Activated effector memory CD4-positive, alpha-beta T cell treated with anti-CD3 and anti-CD28 coated beads, Interleukin-2, amount 50 U/mL, for 16 hours (primary cell): ENCODE data around the gene INHBB.

Experiments
- DNase-seq: peaks from one replicate; pipeline ENCODE4 v3.0.0-alpha.2; 2020

Gene INHBB

DNA sequence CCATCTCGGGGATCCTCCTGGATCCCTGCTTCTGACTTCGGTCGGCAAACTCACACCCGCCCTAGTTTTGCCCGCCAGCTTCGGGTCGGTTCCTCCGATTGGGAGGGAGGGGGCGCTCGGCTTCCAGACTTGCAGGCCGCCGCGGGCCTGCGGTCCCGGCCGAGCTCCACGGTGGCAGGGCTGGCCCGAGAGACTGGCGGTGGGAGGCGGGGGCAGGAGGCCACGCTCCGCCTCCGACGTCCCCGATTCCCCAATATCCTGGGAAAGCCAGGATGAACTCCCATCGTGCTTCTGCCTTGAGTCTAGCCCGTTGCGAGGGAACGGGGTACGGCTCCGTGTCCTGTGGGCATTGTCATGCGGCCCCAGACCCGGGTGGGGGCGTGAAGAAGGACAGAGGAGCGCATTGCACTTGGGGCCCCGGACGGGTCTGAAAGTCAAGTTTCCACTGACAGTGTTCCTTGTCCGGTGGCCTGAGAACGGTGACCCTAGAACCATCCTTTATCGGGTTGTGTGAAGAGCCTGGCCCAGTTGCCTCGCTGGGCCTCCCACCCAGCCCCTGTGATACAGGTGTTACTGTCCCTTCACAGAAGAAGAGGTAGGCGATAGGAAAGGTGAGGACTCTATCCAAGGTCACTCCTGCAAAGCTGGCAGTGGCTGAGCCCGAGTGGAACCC is 2.4 kb upstream of the INHBB start:
- peak; percentile 80 for DNase-seq

DNA sequence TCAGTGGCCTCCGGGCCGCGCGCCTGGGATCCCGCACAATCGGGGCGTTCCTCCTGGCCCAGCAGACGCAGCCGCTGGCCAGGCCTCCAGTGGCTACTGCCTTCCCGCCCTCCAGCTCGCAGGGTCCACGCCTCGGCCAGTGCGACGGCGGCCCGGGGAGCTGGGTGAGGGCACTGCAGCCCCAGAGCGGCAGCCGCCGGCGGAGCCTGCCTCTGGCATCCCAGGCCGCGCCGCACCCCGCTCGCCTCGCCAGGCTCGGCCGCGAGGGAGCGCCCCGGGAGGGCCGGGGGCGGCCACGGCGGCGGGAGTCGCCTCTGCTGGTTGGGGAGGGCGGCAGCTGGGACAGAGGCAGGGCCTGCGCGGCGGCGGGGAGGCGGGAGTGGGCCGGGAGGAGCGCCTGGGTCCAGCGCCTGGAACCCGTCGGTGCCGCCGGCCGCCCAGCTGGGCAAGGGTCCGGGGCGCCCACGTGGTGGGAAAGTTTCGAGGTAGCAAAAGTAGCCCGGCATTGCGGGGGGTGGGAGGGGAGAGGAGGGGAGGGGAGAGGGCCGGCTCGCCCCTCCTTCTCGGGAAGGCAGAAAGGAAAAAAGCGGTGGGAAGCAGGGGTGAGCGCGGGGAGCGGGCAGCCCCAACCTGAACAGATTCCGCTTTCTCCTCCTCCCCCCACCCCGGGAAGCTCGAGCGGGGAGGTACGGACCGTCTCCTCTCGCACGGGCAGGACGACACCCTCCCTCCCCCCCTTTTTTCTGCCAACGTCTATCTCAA is 1.5 kb upstream of the INHBB start:
- DNase-seq = no peak

DNA sequence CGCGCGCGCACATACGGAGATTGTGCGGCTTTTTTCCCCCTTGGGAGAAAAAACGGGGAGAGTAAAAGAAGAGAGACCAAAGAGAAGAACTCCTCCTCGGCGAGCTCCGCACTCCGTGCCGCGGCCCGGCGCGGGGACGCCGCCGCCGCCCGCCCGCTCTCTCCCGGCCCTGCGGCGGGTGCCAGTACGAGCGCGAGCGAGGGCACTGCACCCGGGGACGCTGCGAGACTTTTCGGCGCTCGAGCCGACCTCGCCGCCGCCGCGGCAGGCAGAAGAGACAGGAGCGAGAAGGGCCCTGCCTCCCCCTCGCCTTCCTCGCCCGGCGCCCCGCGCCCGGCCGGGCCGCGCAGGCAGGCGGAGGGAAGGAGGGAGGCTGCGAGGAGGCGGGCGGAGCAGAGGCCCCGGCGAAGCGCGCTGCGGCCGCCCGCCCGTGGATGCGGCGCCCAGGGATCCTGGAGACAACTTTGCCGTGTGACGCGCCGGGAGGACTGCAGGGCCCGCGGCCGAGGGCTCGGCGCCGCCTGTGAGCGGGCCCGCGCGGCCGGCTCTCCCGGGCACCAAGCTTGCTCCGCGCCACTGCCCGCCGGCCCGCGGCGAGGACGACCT is 857 bp upstream of the INHBB start:
- DNase-seq = no peak

DNA sequence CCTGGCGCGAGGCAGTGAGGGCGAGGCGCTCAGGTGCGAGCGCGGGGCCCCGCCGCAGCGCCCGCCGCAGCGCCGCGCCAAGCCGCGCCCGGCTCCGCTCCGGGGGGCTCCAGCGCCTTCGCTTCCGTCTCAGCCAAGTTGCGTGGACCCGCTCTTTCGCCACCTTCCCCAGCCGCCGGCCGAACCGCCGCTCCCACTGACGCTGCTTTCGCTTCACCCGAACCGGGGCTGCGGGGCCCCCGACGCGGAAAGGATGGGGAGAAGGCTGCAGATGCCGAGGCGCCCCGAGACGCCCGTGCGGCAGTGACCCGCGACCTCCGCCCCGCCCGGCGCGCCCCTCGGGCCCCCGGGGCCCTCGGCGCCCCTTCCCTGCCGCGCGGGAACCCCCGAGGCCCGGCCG is 328 bp upstream of the INHBB start:
- DNase-seq = no peak

DNA sequence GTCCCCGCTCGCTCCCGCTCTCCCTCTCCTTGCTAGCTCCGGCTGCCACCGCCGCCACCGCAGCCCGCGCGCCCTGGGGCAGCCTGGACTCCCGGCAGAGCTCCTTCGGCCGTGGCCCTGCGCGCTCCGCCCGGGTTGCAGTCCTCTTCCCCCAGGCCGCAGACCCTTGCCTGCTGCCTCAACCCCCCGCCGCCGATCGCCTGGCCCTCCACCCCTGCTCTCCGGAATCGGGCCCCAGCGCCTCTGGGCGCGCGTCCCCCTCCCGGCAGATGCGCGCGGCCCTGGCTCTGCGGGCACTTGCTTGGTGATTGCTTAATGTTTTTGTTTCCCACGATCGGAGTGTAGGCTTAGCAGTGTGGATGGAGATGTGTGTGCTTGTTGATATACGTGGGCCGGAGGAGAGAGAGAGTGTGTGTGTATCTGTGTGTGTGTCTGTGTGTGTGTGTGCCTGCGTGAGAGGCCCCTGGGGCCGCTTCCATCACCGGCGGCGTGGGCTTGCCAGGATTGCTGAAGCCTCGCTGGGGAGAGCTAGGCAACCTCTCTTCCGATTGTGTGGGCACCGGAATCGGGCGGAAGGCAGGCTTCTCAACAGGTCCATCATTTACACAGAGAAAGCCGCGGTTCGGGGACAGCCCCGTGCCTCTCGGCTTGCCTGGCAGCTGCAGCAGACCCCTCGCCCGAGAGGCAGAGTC is 877 bp downstream of the INHBB start:
- DNase-seq = no peak

DNA sequence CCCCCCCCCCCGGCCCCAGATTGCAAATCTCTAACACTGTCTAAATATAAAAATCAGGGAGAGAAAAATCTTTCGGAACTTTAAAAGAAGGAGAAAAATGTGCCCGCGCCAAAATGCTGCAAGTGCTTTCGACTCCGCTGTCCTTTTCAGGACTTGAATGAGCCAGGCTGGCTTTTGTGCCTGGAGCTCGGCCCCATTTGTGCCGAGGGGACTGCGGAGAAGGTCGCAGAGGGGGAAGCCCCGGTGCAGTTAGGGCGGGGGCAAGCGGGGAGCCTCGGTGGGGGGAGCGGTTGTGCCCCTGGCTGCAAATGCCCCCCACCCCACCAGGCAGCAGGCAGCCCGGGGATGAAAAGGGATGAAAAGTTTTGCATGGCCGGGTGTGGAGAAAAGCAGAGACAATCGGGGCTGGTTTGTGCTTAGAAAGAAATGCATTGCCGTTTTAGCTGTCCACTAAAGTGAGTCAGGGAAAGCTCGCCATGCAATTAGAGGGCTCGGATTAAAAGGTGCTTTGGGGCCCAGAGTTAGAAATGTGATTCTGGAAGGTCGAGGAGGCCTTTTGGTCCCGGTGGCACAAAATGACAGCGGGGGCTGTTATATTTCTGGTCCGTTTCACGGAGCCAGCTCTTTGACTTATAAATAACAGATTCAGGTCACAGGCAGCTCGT is 1.6 kb downstream of the INHBB start:
- DNase-seq = no peak

DNA sequence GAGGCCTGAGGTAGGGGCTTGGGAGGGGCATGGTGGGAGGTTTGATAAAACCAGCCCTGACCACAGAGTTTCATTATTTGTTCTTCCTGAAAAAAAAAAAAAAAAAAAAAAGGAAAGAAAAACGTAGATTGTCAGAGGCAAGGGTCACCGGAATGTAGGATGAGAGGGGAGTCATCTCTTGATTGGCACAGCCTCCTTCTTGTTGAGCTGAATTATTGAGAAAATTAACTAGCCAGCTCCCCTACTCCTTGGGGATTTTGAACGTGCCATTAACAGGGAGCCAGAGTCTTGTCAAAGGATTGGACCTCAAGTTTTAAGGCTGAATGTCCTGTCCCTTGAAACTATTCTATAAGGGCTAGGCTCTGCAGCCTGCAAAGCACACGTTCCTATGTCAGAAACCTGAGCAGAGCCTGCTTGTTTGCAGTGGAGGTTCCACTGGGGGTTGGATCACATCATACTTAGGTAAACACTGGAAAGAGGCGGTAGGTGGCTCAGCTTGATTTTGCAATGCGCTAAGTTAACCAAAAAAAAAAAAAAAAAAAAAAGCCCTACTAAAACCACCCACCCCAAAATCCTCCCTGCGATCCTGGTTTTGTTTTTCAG is 2.3 kb downstream of the INHBB start:
- no peak for DNase-seq

DNA sequence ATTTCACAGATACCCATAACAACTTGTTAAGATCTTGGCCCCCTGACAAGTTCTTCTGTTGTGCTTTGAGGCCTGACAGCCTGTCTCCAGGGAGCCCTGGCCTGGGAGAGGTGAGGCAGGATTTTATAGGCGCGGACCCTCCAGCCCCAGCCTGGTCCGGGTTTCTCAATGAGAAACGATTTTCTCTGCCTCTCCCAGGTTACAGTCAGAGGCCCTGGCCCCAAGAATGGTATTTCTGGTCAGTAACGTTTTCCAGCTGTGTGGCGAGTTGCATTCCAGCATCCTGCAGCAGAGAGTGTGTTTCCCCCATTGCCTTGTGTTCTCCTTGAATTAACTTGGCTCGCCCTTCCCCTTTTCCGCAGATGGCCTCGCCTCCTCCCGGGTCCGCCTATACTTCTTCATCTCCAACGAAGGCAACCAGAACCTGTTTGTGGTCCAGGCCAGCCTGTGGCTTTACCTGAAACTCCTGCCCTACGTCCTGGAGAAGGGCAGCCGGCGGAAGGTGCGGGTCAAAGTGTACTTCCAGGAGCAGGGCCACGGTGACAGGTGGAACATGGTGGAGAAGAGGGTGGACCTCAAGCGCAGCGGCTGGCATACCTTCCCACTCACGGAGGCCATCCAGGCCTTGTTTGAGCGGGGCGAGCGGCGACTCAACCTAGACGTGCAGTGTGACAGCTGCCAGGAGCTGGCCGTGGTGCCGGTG is 3.0 kb downstream of the INHBB start:
- no peak for DNase-seq

DNA sequence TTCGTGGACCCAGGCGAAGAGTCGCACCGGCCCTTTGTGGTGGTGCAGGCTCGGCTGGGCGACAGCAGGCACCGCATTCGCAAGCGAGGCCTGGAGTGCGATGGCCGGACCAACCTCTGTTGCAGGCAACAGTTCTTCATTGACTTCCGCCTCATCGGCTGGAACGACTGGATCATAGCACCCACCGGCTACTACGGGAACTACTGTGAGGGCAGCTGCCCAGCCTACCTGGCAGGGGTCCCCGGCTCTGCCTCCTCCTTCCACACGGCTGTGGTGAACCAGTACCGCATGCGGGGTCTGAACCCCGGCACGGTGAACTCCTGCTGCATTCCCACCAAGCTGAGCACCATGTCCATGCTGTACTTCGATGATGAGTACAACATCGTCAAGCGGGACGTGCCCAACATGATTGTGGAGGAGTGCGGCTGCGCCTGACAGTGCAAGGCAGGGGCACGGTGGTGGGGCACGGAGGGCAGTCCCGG is 3.5 kb downstream of the INHBB start:
- no peak for DNase-seq

DNA sequence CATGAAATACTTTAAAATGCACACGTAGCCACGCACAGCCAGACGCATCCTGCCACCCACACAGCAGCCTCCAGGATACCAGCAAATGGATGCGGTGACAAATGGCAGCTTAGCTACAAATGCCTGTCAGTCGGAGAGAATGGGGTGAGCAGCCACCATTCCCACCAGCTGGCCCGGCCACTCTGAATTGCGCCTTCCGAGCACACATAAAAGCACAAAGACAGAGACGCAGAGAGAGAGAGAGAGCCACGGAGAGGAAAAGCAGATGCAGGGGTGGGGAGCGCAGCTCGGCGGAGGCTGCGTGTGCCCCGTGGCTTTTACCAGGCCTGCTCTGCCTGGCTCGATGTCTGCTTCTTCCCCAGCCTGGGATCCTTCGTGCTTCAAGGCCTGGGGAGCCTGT is 4.1 kb downstream of the INHBB start:
- DNase-seq = no peak

DNA sequence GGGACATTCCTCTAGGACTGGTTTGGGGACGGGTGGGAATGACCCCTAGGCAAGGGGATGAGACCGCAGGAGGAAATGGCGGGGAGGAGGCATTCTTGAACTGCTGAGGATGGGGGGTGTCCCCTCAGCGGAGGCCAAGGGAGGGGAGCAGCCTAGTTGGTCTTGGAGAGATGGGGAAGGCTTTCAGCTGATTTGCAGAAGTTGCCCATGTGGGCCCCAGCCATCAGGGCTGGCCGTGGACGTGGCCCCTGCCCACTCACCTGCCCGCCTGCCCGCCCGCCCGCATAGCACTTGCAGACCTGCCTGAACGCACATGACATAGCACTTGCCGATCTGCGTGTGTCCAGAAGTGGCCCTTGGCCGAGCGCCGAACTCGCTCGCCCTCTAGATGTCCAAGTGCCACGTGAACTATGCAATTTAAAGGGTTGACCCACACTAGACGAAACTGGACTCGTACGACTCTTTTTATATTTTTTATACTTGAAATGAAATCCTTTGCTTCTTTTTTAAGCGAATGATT is 4.9 kb downstream of the INHBB start:
- DNase-seq = no peak

DNA sequence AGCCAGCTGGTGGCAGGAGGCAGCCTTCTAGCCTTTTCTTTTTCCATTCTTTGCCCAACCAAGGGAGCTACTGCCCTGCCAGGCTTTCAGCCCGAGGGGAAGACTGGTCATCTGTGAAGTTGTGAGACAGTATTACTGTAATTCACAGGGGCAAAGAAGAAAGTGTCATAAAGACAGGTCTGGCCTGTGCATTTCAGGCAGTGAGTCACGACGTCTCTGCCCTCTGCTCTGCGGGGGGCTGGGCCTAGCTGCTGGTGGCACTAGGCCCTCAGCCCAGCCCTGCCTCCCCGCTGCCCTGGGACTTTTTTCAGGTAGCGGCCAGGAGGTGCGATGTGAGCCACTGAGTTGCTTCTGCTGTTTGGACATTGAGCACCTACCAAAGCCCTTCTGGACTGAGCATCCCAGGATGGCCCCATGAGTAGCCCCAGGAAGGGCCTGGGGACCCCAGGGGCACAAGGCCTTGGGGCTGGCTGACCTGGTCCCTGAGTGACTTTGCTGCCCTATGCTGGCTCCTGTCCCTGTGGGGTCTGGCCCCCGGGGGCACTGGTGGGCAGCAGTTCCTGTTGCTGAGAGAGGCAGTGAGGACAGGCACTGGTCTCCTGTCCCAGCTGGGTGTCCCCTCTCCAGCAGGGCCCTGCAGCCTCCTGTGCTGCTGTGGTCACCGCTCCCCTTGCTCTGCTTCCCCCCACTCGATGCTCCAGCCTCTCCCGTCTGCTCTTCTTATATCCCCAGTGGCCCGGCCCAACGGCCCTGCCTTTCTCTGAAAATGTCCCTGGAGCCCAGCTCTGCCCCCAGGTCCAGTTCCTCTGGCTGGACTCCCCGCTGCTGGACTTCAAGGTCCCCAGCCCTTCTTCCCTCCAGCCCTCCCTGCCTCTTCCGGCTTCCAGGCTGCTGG is 7.0 kb downstream of the INHBB start:
- no peak for DNase-seq

DNA sequence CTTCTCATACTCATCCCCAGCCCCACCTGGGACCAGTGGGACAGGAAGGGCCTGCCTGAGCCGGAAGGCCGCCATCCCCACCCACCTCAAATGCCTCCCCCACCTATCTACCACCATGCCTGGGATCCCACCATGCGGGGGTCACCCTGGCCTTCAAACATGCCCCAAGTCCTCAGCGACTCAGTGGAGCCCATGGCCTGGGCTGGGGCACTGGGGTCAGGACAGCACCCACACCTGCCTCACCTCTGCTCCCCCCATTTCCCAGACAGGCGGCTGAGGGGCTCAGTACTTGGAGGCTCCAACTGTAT is 7.6 kb downstream of the INHBB start:
- no peak for DNase-seq

DNA sequence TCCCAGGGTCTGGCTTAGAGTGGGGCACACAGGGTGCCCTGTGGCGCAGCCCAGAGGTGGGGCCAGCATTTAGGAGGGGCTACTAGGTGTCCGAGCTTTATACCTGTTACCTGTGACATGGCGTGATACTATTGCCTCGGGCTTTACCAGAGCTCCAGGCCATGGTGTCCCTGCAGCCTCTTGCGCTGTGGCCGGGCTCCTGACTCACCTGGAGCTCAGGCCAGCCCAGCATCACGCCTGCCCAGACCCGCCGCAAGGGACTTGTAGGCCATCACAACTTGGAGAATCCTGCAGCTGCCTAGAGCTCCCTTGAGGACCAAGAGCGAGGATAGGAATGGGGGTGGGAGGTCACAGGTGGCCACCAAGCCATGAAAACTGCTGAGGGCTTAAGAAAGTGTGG is 8.0 kb downstream of the INHBB start:
- no peak for DNase-seq

DNA sequence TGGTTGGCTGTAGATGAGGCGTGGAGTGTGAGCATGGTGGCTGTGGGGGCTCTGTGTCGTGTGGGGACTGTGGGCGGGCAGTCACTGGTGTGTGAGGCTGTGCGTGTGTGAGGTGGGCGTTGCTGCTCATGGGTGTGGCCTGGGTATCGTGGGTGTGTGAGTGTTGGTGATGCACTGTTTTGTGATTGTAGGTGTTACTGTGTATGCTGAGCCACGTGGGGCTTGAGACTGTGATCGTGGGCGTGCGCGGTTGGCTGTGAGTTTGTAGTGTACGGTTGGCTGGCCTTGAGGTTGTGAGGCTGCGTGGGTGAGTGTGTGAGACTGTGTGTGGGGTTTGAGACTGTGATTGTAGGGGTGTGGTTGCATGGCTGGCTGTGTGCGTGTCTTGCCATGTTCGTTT is 8.5 kb downstream of the INHBB start:
- DNase-seq = no peak

DNA sequence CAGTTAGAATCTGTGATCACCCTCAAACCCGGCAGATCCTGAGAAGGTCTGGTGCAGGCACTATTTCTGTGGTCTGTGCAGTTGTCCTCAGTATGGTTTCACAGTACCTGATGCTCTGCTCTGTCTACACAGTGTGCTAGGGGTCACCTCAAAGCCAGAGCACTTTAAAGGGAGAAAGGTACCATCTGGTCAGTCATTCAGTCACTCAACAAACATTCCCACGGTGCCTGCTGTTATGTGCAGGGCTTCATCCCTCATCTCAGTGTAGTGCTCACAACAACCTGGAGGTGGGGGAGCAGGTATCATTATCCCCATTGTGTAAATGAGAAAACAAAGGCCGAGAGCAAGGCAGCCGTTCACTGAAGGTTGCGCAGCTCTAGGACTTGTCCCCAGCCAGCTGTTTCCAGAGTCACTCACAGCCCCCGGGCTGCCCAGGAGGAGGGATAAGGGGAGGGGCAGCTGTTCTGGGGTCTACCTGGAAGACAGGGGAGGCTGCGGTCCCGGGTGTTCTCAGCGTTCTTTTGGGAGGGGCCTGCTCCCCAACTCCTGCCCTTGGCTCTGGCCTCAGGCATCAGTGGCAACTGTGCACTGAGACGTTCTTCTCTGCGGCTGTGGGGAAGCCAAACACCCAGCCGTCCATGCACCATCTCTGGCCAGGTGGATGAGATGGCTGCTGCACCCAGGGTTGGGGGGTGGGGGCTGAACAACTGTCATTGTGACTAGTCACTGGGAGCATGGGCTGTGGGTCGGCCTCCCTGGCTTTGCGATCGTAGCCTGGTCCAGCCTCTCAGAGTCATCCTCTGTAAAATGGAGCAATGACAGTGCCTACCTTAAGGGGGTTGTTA is 9.2 kb downstream of the INHBB start:
- no peak for DNase-seq

DNA sequence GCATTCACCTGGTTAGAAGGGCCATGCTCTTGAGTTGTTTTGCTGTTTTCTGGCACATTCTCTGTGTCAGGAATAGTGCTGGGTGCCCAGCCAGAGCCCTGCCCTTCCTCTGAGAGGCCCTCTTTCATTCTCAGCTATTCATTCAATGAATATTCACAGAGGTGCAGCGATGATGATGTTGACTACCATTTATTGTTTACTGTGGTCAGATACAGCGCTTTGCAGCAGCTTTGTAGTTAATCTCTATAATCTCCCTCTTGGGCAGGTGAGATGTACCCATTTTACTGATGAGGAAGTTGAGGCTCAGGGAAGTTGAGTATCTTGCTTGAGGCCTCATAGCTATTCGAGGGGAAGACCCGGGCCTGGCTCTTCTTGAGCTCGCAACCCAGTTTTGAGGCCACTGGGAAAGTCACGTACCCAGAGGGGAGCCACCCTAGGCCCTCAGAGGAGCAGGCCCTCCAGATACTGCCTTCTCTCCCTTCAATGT is 9.9 kb downstream of the INHBB start:
- no peak for DNase-seq

DNA sequence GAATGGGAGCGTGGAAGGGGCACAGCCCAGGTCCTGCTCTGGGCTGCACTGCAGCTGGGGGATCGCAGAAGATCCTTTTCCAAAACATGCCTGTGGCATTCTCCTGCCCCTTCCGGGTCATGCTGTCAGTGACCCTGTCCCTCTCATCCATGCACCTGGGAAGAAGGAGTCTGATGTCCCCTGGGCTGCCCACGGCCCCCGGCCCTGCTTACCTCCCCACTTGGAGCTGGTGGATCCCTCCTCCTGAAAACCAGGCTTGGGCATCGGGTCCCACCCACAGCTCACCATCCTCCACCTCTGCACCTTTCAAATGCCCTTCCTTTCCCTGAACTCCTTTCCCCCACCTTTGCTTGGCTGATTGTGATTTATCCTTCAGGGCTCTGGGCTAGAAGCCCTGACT is 11.8 kb downstream of the INHBB start:
- no peak for DNase-seq

DNA sequence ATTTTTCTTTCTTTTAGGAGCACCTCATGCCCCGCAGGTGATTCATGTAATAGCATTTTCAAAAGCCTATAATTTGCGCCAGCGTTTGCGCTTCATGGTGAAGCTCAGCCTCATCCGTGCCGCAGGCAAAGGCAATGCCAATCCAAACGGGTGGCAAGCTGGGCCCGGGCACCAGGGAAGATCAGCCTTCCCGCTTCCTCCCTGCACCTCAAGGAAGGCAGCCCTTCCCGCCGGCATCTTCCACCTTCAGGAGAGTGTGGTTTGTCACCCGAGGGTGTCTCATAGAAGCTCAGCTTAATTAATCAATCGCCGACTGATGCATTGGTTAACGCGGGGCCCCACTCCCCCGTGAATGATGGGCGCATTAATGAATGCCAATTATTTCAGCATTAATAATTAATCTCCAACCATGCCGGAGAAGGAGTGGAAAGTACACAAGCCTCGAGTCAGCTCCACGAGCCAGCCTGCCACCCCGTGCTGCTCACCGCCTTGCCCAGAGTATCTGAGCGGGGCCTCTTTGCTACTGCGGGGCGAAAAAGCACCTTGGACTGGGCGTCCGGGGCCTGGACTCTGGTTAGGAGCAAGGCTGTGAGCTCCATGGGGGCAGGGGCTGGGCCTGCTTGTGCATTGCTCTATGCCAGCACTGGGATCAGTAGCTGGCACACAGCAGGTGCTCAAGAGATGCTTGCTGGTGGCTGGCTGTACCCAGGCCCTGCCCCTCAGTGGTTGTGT is 13.0 kb downstream of the INHBB start:
- no peak for DNase-seq
